ENCODE results near the gene SCT.

- TF ChIP-seq, protein P1, sequence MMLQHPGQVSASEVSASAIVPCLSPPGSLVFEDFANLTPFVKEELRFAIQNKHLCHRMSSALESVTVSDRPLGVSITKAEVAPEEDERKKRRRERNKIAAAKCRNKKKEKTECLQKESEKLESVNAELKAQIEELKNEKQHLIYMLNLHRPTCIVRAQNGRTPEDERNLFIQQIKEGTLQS (IDR thresholded peaks at IDR 0.05) = no peak
- TF ChIP-seq, protein P2, sequence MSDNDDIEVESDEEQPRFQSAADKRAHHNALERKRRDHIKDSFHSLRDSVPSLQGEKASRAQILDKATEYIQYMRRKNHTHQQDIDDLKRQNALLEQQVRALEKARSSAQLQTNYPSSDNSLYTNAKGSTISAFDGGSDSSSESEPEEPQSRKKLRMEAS (IDR thresholded peaks at IDR 0.05) = no peak
- TF ChIP-seq, protein P3, sequence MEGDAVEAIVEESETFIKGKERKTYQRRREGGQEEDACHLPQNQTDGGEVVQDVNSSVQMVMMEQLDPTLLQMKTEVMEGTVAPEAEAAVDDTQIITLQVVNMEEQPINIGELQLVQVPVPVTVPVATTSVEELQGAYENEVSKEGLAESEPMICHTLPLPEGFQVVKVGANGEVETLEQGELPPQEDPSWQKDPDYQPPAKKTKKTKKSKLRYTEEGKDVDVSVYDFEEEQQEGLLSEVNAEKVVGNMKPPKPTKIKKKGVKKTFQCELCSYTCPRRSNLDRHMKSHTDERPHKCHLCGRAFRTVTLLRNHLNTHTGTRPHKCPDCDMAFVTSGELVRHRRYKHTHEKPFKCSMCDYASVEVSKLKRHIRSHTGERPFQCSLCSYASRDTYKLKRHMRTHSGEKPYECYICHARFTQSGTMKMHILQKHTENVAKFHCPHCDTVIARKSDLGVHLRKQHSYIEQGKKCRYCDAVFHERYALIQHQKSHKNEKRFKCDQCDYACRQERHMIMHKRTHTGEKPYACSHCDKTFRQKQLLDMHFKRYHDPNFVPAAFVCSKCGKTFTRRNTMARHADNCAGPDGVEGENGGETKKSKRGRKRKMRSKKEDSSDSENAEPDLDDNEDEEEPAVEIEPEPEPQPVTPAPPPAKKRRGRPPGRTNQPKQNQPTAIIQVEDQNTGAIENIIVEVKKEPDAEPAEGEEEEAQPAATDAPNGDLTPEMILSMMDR (IDR thresholded peaks at IDR 0.05; ENCODE audit: low read depth, low read length, missing input control) = no peak
- TF ChIP-seq HNF4G (IDR thresholded peaks at IDR 0.05) (no peak), RXRA (IDR thresholded peaks at IDR 0.05) (no peak), GABPA (IDR thresholded peaks at IDR 0.05 in 1 of 2, conservative IDR thresholded peaks at IDR 0.05 in 1 of 2) (no peak), TAF1 (conservative IDR thresholded peaks at IDR 0.05) (no peak), SP1 (IDR thresholded peaks at IDR 0.05) (no peak), EGR1 (IDR thresholded peaks at IDR 0.05; ENCODE audit: low read depth in 2 of 2) (no peak), ZBTB33 (IDR thresholded peaks at IDR 0.05) (no peak)
- TF ChIP-seq, protein P4, sequence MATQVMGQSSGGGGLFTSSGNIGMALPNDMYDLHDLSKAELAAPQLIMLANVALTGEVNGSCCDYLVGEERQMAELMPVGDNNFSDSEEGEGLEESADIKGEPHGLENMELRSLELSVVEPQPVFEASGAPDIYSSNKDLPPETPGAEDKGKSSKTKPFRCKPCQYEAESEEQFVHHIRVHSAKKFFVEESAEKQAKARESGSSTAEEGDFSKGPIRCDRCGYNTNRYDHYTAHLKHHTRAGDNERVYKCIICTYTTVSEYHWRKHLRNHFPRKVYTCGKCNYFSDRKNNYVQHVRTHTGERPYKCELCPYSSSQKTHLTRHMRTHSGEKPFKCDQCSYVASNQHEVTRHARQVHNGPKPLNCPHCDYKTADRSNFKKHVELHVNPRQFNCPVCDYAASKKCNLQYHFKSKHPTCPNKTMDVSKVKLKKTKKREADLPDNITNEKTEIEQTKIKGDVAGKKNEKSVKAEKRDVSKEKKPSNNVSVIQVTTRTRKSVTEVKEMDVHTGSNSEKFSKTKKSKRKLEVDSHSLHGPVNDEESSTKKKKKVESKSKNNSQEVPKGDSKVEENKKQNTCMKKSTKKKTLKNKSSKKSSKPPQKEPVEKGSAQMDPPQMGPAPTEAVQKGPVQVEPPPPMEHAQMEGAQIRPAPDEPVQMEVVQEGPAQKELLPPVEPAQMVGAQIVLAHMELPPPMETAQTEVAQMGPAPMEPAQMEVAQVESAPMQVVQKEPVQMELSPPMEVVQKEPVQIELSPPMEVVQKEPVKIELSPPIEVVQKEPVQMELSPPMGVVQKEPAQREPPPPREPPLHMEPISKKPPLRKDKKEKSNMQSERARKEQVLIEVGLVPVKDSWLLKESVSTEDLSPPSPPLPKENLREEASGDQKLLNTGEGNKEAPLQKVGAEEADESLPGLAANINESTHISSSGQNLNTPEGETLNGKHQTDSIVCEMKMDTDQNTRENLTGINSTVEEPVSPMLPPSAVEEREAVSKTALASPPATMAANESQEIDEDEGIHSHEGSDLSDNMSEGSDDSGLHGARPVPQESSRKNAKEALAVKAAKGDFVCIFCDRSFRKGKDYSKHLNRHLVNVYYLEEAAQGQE (IDR thresholded peaks at IDR 0.05) = no peak
These were observed at the start of gene SCT for GRCh38 chr11:626475-627307.
